Measurements from ENCODE around the gene PWWP2A. TPM values are rescaled to one million over a fixed set of nuclear protein-coding genes. Genes with fewer than 3 reads are reported as not detected.

PWWP2A gene
- total and polyA plus RNA-seq, 9 donors, result 7.6 to 48.5 (median 25.2) TPM

GRCh38 chr5:160118349-160119141, 705 bp downstream of the PWWP2A start:
- H3K4me3 ChIP-seq, result peak overlapping the region; percentile 84
- intact Hi-C loops (cut with DNase I), result loop anchor here in 1 of 4 donors (10.0 kb wide), 1 partner anchor 76 kb away; no protein-coding TSS in a partner anchor
- H3K27ac ChIP-seq, result peak overlapping the region; percentile 89 to 98
- no peaks in the 10 kb centered on the region for H3K9me3 ChIP-seq
- H3K27me3 ChIP-seq, result no peaks in the 10 kb centered on the region
- 0 to 1% (median 0%) methylated on average over 72 to 79 of the region's 79 CpGs for WGBS, 3 donors
- TF ChIP-seq EP300 (IDR thresholded peaks at IDR 0.05) (no peak), CTCF (IDR thresholded peaks at IDR 0.05) (peak in 1 of 3 donors; percentile 12), POLR2A (IDR thresholded peaks at IDR 0.05) (no peak)
- H3K4me1 ChIP-seq (ENCODE audit: insufficient read depth), result no peaks in the 10 kb centered on the region
- no peaks in the 10 kb centered on the region for H3K36me3 ChIP-seq
- peak; percentile 57 to 71 (median 64) for DNase-seq

GRCh38 chr5:160116991-160117390, 2.3 kb downstream of the PWWP2A start:
- H3K36me3 ChIP-seq, result no peaks in the 10 kb centered on the region
- 96 to 98% (median 97%) methylated on average over 7 of the region's 7 CpGs for WGBS, 3 donors
- intact Hi-C loops (cut with DNase I), result loop anchor here in 1 of 4 donors (10.0 kb wide), 1 partner anchor 78 kb away; no protein-coding TSS in a partner anchor

GRCh38 chr5:160108124-160108523, 11.1 kb downstream of the PWWP2A start:
- TF ChIP-seq EP300 (IDR thresholded peaks at IDR 0.05) (no peak), CTCF (IDR thresholded peaks at IDR 0.05) (no peak), POLR2A (IDR thresholded peaks at IDR 0.05) (no peak)
- 89 to 94% (median 90%) methylated on average over 2 of the region's 2 CpGs for WGBS, 3 donors
- H3K36me3 ChIP-seq, result no peaks in the 10 kb centered on the region
- no peaks in the 10 kb centered on the region for H3K9me3 ChIP-seq
- no peaks in the 10 kb centered on the region for H3K27me3 ChIP-seq
- no peak for DNase-seq
- no peak overlapping the region for H3K4me3 ChIP-seq
- no peaks in the 10 kb centered on the region for H3K4me1 ChIP-seq (ENCODE audit: insufficient read depth)
- no peak overlapping the region for H3K27ac ChIP-seq
- intact Hi-C loops (cut with DNase I), result no loop called here

More at GRCh38 chr5:160116991-160117390, 2.3 kb downstream of the PWWP2A start:
- no peak for DNase-seq
- Histone ChIP-seq H3K4me1 (ENCODE audit: insufficient read depth) (no peaks in the 10 kb centered on the region), H3K9me3 (no peaks in the 10 kb centered on the region), H3K27me3 (no peaks in the 10 kb centered on the region), H3K4me3 (no peak overlapping the region), H3K27ac (no peak overlapping the region)
- TF ChIP-seq POLR2A (IDR thresholded peaks at IDR 0.05), result no peak
- TF ChIP-seq EP300 (IDR thresholded peaks at IDR 0.05), result no peak
- TF ChIP-seq CTCF (IDR thresholded peaks at IDR 0.05), result no peak

DNA sequence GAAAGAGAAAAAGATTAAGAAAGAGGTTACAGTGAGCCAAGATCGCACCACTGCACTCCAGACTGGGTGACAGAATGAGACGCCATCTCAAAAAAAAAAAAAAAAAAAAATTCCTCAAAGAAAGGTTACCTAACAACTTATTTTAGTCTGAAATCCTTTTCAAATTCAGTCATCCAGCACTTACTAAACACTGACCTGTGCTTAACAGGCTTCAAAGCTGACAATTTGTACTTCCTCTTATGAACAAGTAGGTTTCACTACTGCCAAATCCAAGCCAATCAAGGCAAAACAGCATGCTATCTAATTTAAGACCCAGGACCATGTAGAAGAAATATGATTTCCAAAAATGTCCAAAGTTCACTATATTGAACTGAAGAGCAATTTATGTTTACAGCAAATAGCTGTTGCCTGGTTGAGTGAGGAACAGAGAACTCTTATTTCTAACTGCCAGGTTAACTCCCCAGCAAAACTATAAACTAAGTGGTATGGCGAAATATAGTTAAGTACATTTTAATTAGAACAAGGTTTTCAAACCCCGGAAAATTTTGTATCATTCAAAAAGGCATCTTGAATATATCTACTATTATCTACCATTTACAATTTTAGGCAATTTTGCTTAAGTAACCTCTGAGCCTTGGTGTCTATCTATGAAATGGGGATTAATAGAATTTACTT, 13.4 kb downstream of the PWWP2A start:
- 61 to 68% (median 68%) methylated on average over 4 of the region's 4 CpGs for WGBS, 3 donors
- Histone ChIP-seq H3K36me3 (no peaks in the 10 kb centered on the region), H3K4me1 (ENCODE audit: insufficient read depth) (no peaks in the 10 kb centered on the region), H3K4me3 (no peak overlapping the region), H3K27me3 (no peaks in the 10 kb centered on the region), H3K9me3 (no peaks in the 10 kb centered on the region), H3K27ac (no peak overlapping the region)
- no peak for DNase-seq
- TF ChIP-seq CTCF (IDR thresholded peaks at IDR 0.05) (no peak), POLR2A (IDR thresholded peaks at IDR 0.05) (no peak), EP300 (IDR thresholded peaks at IDR 0.05) (no peak)
- intact Hi-C loops (cut with DNase I), result no loop called here

Measured in ovary (tissue), 9 donors.